GM23248 (cell line): Measurements from ENCODE around the gene USP40.

Experiments used
- EZH2 ChIP-seq: fragments of 200-600 bp; sonication (generic); IDR thresholded peaks from 2 replicates; pipeline ENCODE4 v1.6.1; 2018; ENCODE audit warnings: antibody characterized with exemption, mild to moderate bottlenecking; ENCODE audit not compliant: insufficient read depth, poor library complexity, severe bottlenecking
- EZH2phosphoT487 ChIP-seq: fragments of 200-600 bp; sonication (generic); IDR thresholded peaks from 2 replicates; pipeline ENCODE4 v1.6.1; 2018; ENCODE audit warnings: antibody characterized with exemption, moderate library complexity, mild to moderate bottlenecking, low read depth; ENCODE audit not compliant: insufficient read depth

GRCh38 chr2:233456934-233457333, 109.6 kb downstream of the USP40 start:
- TF ChIP-seq EZH2 (no peak), EZH2phosphoT487 (no peak)
